GM18867 (cell line): ENCODE results near the gene XAGE2.

ENCODE experiments used
- ATAC-seq: cut with Tn5 transposase; IDR thresholded peaks from one replicate; pipeline ENCODE4 v1.9.1; 2021; ENCODE audit warnings: mild to moderate bottlenecking, moderate library complexity; ENCODE audit not compliant: unreplicated experiment

XAGE2 gene

GRCh38 chrX:52422884-52423283, 54.1 kb downstream of the XAGE2 start:
- ATAC-seq, result no peak

- ATAC-seq, result no peak
Measured at GRCh38 chrX:52424656-52425055, 55.8 kb downstream of the XAGE2 start.
